ENCODE results near the gene ZNF438. TPM values are rescaled to one million over a fixed set of nuclear protein-coding genes. Genes with fewer than 3 reads are reported as not detected.

The ZNF438 gene
- total and polyA plus RNA-seq, 2 of the 8 experiments (the other 6 are each of a cell fraction or from before 2014, with no cell fraction given) = 0.95 to 1.7 TPM

DNA sequence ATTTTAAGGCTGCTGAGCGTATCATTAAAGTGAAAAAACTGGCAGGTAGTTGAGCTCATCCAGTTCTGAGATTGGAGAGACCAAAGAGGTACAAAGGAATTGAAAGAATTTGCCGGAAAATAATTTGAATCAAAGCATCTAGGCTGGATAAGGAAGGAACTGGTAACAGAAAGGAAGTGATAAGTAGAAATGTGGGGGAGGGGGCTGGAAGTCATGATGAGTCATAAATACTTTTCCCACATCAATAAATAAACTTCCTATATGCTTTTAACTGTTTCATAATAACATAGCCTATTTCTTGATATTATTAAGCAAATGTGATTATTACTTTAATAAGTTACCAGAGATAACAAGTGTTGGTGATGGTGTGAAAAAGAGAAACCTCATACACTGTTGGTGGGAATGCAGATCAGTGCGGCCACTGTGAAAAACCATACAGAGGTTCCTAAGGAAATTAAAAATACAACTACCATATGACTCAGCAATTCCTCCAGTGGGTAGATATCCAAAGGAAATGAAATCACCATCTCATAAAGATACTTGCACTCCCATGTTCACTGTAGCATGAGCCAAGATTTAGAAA is 27.0 kb downstream of the ZNF438 start:
- TF ChIP-seq POU5F1 (IDR thresholded peaks at IDR 0.05; ENCODE audit: low read depth, low read length) = no peak
- no peak for TF ChIP-seq GTF2F1 (IDR thresholded peaks at IDR 0.05; ENCODE audit: borderline replicate concordance, low read depth, low read length)
- no peak for TF ChIP-seq SAP30 (IDR thresholded peaks at IDR 0.05; ENCODE audit: insufficient read depth, insufficient replicate concordance, low read length)
- H2BK120ac ChIP-seq (replicated peaks; ENCODE audit: low read depth, low read length) = no peak overlapping the region
- no peak overlapping the region for H3K18ac ChIP-seq (ENCODE audit: extremely low read depth, low read length)
- H3K36me3 ChIP-seq (ENCODE audit: control insufficient read depth in 2 of 4, insufficient read depth in 4 of 4, low read length in 3 of 4) = no peaks in the 10 kb centered on the region
- no peaks in the 10 kb centered on the region for H3K79me2 ChIP-seq (ENCODE audit: control insufficient read depth in 1 of 2, insufficient read depth in 2 of 2, low read length in 2 of 2)
- no peak overlapping the region for H2BK12ac ChIP-seq (ENCODE audit: low read depth, low read length)
- no peak overlapping the region for H3K14ac ChIP-seq (ENCODE audit: insufficient read length)
- no peak overlapping the region for H4K91ac ChIP-seq (replicated peaks; ENCODE audit: insufficient read length, low read length)
- no peaks in the 10 kb centered on the region for H4K20me1 ChIP-seq (replicated peaks in 1 of 2; ENCODE audit: control insufficient read depth in 1 of 2, insufficient read depth in 2 of 2, low read length in 2 of 2)
- H3K9me3 ChIP-seq (ENCODE audit: insufficient read depth in 2 of 2, low read depth in 1 of 2, low read length in 1 of 2) = no peaks in the 10 kb centered on the region
- H3K4me1 ChIP-seq (replicated peaks in 1 of 4; ENCODE audit: control insufficient read depth in 3 of 4, insufficient read depth in 4 of 4, low read length in 3 of 4) = no peaks in the 10 kb centered on the region
- H4K5ac ChIP-seq (ENCODE audit: insufficient read length, low read depth, low read length) = no peak overlapping the region
- no peak overlapping the region for H2AFZ ChIP-seq (ENCODE audit: low read length)
- H3K27me3 ChIP-seq (replicated peaks in 1 of 4; ENCODE audit: control insufficient read depth in 3 of 4, extremely low read depth in 1 of 4, insufficient read depth in 3 of 4, low read length in 3 of 4) = no peaks in the 10 kb centered on the region
- H3K4me3 ChIP-seq (ENCODE audit: extremely low read depth in 1 of 4, insufficient read depth in 2 of 4, low read depth in 3 of 4, low read length in 4 of 4) = no peak overlapping the region
- no peaks in the 10 kb centered on the region for H3K79me1 ChIP-seq (ENCODE audit: low read depth, low read length)
- no peak overlapping the region for H2BK20ac ChIP-seq (ENCODE audit: low read length)
- POLR2A ChIA-PET (ENCODE audit: partially characterized antibody) = no interaction called here
- 88% methylated on average over 3 of the region's 3 CpGs; no CpG with 5 or more reads in 1 of the 2 experiments for WGBS, 2 experiments (ENCODE audit: extremely low coverage in 1 of 2, insufficient coverage in 1 of 2, insufficient read length in 1 of 2, insufficient replicate concordance in 2 of 2, low coverage in 1 of 2, low lambda C conversion rate in 2 of 2, missing lambda C conversion rate in 1 of 2)
- H3K56ac ChIP-seq (replicated peaks; ENCODE audit: insufficient read length, low read depth, low read length) = no peak overlapping the region
- no peak for DNase-seq (ENCODE audit: low read depth in 1 of 2, low spot score in 2 of 2)
- CTCF ChIA-PET (ENCODE audit: partially characterized antibody) = no interaction called here
- no peaks in the 10 kb centered on the region for H3K23me2 ChIP-seq (ENCODE audit: low read depth, low read length)
- no peak overlapping the region for H3K4ac ChIP-seq (replicated peaks; ENCODE audit: insufficient read length, low read depth, low read length)
- no peak overlapping the region for H2BK5ac ChIP-seq (ENCODE audit: low read depth, low read length)
- H2BK15ac ChIP-seq (ENCODE audit: low read length) = 0 out of 2 replicates have a peak overlapping the region, but pooled peaks have one; percentile 14
- no peak for FAIRE-seq
- H3K4me2 ChIP-seq (ENCODE audit: insufficient read depth in 1 of 2, low read depth in 2 of 2, low read length in 2 of 2) = no peak overlapping the region
- H4K8ac ChIP-seq (ENCODE audit: extremely low read depth, insufficient read depth, low read length) = no peak overlapping the region
- no peak overlapping the region for H2AK5ac ChIP-seq (ENCODE audit: low read depth, low read length)
- H3K23ac ChIP-seq (ENCODE audit: insufficient read length) = no peak overlapping the region
- no peak overlapping the region for H3K27ac ChIP-seq (ENCODE audit: low read depth, low read length)
- H3K9ac ChIP-seq (replicated peaks in 1 of 4; ENCODE audit: extremely low read depth in 1 of 4, low read depth in 3 of 4, low read length in 3 of 4) = no peak overlapping the region
